Fibroblast of gingiva (primary cell): Measurements from ENCODE around the gene C9orf78.

ENCODE experiments used
- DNase-seq: peaks from one replicate; pipeline ENCODE4 v3.0.0-alpha.2; 2011; ENCODE audit warnings: low read depth

The C9orf78 gene

DNA sequence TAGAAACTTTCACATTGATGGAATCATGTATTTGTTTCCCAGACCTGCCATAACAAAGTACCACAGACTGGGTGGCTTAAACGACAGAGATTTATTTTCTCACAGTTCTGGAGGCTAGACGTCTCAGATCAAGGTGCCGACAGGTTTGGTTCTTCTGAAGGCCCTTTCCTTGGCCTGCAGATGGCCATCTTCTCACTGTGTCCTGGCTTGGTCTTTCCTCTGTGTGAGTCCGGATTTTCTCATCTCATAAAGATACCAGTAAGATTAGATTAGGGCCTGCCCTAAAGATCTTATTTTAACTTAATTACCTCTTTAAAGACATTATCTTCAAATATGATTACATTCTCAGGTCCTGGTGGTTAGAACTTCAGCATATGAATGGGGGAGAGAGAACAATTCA, 6.0 kb upstream of the C9orf78 start:
- no peak for DNase-seq

DNA sequence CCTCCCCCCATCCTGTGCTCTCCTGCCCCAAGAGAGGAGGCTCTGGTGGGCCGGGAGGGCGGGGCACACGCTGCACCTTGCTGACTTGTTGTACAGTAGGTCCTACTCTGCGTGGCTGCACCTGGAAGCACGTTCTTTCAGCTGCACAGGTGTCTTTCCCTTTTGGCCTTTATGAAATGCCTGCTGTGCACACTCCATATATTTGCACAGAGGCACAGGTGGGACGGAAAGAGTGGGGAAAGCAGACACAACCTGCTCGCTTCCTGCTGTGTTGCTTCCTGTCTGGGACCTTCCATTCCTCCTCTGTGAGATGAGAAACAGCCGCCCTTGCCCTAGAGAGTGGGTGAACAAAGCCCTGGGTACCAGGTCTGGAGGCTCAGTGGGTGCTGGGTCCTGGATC, 5.0 kb upstream of the C9orf78 start:
- DNase-seq, result no peak

DNA sequence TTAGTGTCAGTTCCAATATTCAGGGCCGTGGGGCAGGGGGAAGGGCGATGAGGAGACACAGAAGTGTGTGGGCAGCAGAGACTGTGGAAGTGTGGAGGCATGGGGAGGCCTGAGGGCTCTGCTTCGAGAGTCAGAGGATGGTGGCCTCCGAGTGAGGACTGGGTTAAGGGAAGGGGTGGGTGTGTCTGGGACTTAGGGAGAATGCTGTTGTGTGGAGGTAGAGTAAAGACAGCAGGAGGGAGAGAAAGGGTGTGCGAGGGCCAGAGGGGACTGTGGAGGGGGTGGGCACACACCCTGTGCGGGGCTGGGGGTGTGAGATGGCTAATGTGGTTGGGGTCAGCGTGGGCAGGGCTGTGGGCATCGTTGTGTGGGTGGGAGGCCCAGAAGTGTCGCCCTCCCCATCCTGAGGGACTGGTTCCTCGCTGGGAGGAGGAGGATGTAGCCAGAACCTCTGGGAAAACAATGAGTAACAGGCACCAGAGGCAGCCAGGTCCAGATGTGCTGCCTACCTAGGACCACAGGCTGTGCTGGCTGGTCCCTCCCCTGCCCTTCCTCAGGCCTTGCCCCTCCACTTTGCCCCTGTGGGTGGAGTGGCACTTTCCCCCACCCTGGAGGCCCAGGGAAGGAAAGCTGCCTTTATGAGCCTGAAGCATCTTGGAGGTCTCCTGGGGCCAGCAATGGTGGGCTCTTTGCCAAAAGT, 4.4 kb upstream of the C9orf78 start:
- DNase-seq, result no peak

DNA sequence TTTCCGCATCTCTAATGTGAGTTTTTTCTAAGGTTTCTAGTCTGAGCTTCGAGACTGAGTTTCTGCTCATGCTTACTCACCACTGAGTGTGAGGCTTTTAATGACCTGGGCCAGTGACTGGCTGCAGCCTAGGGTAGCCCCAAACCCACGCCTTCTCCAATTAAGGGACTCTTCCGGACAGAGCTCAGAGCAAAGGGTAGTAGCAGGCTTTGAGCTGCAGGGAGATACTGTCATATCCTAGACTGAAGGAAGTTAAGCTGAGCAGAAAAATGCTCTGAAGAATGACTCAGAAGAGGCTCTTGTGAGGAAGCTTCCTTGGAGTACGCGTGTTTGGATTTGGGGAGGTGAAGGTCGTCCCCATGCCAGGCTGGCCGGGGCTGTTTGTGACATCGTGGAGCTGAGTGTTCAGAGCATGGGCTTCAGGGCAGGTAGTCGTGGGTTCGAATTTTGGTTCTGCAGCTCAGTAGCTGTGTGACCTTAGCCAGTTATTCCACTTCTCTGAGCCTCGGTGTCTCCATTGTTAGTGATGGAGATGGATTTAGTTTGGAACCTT, 3.7 kb upstream of the C9orf78 start:
- DNase-seq, result peak; percentile 32

DNA sequence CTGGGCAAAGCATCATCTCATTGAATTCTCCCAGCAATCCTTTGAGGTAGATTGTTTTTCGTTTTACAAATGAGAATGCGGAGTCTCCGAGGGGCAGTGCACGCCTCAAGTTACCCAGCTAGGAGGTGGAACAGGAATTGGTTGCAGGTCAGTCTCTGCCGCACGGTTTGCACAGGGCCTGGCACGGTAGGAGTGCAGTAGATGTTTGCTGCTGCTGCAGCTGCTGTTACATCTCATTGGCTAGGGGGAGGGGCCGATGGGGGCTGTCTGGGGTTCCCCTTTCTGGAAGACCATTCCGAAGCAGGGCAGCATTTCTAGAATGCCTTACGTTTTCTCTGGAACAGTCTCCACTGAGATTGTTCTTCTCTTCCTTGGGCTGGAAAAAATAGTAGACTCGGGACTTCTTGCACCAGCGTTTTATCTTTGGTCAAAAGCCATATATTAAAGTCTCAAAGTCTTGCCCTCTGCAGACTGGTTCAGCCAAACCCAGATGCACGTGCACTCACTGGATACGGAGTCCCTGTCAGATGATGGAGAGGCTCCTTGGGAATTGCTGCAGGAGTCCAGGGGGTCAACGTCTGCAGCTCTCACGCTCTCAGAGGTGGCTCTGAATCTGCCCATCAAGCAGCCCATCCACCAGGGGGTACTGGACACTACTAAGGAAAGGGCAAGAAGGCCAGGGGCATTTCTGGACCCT, 1.4 kb upstream of the C9orf78 start:
- DNase-seq, result no peak

DNA sequence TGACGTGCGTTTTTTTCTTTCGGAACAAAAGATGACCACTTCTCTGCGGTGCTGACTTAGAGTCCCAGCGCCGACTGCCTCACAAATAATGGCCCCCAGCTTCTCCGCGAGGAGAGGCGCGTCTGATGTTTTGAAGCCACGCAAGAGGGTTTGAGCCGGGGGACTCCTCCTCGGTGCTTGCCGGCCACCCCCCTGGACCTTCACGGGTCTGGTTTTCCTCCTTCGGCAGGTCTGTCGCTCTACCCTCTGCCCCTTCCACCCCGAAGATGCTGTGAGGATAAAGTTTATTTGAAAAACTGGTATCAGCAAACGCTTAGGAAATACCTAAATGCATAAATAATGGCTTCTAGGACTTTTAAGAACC, 767 bp upstream of the C9orf78 start:
- peak; percentile 21 for DNase-seq

DNA sequence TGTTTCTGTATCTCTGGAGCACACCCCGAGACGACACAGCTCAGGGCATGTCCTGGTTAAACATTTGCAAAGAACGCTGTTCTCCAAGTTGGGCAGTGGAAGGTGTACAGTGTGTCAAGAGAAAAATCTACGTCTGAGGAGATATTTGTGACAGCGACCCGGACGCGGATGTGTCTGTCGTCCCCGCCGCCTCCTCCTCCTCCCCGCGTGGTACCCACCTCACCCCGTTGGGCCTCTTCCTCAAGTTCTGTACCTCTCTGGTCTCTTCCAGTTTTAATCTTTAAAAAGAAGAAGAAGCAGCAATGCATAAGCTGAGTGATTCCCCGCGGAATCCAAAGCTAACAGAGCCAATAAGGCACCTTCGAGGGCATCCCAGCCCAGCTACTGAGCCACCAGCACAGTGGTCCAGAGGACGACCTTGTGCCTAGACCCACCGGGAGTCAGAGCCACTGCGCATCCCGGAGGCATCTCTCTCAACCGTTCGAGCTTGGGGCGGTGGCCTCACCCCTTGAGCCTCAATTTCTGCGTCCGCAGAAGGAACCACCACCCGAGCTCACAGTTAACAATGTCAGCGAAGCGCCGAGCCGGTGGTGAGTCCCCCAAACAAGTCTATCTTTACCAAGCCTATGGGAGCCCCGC, 467 bp downstream of the C9orf78 start:
- DNase-seq, result peak; percentile 12

DNA sequence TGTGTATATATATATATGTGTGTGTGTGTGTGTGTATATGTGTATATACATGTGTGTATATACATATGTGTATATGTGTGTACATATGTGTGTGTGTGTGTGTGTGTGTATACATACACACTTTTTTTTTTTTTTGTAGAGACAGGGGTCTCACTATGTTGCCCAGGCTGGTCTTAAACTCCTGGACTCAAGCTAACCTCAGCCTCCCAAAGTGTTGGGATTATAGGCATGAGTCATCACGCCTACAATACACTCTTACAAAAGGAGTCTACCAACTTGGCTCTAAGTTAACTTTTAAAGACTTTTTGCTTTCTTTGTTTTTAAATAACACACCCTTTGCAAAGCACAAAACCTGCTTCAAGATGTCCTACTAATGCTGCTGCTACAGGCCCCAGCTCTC, 2.1 kb downstream of the C9orf78 start:
- DNase-seq, result no peak

DNA sequence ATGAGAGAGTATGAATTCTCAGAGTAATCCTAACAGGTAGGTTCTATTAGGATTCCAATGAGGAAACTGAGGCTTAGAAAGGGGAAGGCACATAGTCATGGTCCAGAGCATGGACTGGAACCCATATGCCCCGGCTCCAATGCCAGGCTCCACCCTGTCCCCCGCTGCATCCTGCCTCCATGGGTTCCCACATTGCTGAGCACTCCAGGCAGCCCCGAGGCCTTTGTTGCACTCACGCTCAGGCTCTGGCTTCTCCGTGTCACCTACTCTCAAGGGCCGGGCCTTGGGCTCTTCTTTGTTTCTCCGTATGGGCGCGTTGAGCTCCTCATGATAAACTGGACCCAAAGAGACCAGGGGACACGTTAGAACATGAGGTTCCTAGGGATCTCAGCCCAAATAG, 6.1 kb downstream of the C9orf78 start:
- no peak for DNase-seq

DNA sequence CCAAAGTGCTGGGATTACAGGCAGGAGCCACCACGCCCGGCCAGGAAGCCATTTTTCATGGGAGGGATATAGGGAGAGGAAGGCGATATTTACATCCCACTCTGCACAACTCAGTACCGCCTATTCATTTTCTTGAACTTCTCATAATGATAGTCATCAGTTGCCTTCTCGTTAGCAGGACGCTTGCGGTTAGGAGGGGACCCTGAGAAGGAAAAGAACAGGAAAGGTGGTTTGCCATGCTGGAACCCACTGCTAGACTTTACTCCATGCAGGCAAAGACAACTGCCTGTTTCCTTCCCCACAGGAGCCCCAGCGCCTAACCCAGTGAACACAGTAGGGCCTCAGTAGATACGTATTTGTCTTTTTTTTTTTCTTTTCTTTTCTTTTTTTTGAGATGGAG, 7.0 kb downstream of the C9orf78 start:
- no peak for DNase-seq

DNA sequence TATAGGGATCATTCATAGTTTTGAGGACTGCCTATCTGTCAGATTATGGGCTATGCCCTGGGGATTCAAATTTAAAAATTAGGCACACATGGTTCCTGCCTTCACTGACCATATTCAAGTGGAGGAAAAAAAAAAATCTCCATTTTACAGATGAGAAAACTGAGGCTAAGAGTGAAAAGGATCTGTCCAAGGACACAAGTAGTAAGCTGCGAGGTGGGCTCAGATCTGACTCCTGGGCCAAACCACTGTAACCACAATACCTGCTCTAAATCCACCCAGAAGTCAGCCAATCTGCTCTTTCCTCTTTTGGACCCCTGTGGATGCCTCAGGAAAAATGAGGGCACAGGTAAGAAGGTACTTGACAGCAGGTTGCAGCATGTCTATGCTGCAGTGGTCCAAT, 8.3 kb downstream of the C9orf78 start:
- no peak for DNase-seq

DNA sequence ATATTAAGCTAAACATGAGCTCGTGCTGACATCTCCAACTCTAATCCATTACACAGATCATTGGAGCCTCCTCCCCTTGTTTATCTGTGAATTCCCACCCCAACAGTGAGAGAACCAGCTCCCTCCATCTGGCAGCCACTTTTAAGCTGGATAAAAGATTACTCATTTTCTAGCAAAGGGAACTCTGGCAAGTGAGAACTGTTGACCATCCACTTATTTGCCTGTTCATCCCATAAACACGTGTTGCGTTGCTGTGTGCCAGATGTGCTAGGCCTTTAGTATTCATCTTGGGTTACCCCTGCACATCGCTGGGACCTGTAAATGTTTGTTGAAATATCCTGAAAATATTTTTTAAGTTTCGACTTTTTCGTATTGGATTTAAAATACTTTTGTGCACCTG, 8.7 kb downstream of the C9orf78 start:
- DNase-seq, result no peak

DNA sequence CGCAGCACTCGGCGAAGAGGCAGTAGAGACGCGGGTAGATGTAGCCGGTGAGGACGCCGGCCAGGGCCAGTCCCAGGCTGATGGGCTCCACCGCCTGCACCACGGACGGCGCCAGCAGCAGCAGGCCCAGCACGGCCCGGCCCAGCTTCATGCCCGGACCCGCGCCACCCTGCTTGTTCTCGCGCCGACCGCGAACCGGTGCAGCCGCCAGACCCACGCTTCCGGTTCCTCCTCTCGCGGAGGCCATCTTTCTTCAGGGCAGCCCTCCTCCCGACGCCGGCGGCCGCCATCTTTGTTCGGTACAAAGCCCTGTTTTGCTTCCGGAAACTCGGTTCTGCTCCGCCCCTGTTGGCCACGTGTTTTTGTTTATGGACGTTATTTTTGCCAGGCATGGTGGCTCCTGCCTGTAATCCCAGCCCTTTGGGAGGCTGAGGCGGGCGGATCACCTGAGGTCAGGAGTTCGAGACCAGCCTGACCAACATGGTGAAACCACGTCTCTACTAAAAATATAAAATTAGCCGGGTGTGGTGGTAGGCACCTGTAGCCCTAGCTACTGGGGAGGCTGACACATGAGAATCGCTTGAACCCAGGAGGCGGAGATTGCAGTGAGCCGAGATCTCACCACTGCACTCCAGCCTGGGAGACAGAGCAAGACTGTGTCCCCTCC, 11.0 kb downstream of the C9orf78 start, which contains the start of gene TOR1A:
TSS of gene TOR1A (minus strand) at position 202 of the 667 bp plus-strand sequence. CDS start at position 151, 51 bp downstream.
- DNase-seq, result peak; percentile 95

DNA sequence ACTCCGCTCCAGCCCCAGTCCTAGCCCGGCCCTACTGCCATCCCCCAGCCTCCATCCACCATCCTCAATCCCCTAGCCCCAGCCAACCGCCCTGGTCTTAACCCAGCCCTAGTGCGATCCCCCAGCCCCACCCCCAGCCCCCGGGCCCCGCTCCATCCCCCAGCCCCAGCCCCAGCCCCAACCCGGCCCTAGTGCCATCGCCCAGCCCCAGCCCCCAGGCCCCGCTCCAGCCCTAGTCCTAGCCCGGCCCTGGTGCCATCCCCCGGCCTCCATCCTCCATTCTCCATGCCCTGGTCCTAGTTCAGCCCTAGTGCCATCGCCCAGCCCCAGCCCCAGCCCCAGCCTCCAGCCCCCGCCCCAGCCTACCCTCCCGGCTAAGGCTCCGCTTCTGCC, 11.5 kb downstream of the C9orf78 start:
- no peak for DNase-seq

DNA sequence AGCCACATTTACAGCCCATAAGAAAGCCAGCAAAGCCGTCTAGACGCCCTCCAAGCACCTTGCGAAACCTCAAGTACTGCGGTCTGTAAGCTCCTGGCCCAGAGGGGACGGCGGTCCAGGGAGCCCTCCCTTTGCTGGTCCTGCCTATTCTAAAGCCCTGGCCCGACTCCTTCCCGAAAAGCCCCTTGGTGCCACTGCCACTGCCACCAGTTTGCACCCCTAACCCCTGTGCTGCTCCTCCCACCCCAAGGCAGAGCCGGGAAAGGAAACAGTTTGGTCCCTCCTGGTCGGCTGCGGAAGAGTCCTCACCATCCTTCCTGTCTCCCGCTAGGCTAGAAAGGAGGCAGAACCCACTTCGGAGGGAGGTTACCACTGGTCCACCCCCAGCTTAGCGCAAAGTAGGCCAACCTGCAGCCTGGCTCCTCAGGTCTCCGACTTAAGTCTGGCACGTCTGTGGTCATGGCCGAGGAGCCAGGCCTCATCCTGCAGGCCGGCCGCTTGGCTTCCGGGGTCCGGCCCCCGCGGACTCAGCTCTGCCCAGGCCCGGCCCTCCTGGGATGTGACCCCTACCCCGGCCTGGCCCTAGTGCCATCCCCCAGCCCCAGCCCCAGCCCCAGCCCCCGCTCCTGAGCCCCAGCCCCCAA, 12.1 kb downstream of the C9orf78 start:
- peak; percentile 35 for DNase-seq

DNA sequence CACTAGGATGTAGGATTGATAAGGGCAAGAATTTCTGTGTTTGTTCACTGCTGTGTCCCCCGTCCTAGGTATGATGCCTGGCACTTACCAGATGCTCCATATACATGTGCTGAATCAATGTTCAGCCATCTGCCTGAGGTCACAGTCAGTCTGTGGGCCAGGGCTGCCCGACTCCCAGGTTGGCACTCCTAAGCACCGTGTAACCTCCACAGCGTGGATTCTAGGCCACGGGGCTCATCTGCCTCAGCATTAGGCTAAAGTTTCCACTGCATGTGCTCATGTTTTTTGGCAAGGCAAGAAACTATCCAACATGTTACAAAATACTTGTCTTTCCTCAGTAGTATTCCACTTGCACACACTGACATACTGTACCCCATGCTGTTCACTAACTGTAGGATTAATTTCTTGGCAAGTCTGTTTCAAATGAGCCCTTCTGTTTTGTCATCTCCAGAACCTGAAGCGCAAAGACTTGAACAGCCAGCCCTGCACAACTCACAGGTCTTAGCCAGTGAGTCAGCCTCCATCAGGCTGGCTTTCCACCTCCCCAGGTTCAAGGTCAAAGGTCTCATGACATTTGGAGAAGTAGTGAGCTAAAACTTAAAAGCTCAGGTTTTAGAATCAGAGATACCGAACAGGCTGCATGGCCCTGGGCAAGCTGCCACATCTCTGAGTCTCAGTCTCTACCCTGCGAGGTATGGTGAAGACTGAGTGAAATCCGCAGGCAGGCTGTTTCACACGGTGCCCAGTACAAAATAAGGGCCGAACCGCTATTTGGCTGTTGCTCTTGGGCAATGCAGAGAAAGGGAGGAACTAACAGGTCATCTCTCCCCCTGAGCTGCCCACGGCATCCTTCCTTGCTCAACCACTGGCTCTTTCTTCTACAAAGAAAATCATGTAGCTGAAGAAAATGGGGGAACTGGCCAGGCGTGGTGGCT, 18.3 kb downstream of the C9orf78 start:
- no peak for DNase-seq

DNA sequence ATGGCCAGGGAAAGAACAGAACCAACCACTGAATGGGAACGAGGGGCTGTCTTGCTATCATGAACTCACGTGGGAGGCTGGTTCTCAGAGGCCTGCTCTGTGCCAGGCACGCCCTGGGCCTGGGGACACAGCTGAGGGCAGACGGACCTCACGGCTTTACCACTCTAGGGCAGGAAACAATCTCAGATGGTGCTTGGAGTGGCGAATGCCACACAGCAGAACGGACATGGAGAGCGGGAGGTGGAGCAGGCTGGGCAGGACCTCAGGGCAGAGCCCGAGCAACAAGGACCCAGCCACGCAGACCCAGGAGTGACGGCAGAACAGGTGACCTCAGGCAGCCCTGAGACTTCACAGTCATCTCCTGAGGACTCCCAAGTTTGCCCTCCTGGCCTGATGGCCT, 19.8 kb downstream of the C9orf78 start:
- no peak for DNase-seq

DNA sequence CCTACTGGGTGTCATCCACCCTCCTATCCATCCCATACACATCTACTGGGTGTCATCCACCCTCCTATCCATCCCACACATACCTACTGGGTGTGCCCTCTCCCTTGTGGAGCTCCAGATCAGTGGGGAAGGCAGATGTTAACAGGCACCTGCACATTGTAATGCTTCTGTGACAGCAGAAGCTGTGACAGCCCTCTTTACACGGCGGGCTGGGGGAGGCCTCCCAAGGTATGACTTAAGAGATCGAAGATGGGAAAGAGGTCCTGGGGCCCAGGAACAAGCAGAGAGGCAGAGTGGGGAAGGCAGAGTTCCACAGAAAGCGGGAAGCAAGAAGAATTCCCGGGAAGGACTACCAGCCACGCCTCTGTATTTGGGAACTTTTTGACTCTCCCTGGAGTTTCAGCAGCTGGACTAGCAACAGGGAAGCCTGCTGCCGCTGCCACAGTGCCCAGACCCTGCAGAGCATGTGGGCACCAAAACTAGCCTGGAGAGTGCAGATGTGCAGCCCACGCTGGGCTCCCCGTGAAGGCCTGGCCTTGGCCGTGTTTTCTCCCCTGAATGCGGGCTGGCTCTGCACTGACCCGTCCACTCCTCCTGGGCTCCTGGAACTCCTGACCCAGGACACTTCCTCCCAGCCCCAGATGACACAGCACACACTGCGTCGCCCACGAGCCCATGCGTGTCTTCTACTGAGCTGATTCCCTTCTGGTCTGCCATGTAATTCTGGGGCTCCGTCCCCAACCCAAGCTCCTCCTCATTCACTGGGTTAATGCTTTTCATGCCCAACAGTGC, 20.4 kb downstream of the C9orf78 start:
- DNase-seq, result no peak

DNA sequence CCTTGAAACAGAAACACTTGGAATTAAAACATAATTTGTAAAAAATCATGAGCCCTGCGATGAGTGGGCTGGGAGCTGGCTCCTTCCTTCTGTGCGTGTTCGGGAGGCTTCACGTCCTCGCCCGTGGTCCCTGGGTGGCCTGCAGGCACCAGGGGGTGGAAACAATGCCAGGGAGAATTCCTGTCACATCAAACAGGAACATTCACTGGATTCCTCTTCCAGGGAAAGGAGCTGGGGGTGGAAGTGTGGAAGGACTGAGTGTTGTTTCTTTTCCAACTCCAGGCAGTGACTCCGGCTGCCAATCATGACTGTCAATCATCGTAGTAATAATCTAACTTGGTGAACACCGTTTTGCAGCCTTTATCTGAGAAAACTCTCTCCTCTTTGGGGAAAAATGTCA, 21.4 kb downstream of the C9orf78 start:
- no peak for DNase-seq

DNA sequence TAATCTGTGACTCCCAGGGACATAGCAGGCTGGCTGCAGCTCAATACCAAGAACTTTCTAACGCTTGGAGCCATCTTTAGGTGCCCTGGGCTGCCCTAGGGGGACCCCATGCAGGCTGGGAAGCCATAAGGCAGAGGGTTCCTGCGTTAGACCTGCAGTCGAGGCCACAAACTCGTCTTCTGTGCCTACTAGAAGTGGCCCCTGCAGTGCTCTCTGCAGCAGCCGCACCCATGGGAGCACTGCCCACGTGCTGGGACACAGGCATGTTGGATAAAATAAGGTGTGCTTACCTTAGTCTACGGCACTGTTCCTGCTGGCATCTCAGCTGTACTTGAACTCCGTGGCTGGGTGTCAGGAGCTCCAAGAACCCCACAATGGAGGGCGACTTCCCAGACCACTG, 22.7 kb downstream of the C9orf78 start:
- DNase-seq, result no peak
